GM12892 (cell line): ENCODE data around the gene IST1.

Experiments used
- POLR2A ChIP-seq: IDR thresholded peaks from 2 replicates; pipeline ENCODE4 v1.6.1; 2011; ENCODE audit warnings: low read depth, low read length, control low read depth
- POLR2AphosphoS5 ChIP-seq: IDR thresholded peaks from 2 replicates; pipeline ENCODE4 v1.6.1; 2011; ENCODE audit warnings: low read depth, low read length, control low read depth
- TAF1 ChIP-seq: IDR thresholded peaks from 2 replicates; pipeline ENCODE4 v1.6.1; 2011; ENCODE audit warnings: low read depth, mild to moderate bottlenecking, control low read depth, low read length, borderline replicate concordance

GRCh38 chr16:71865173-71865863 is 30.0 kb upstream of the IST1 start:
- TF ChIP-seq POLR2A = no peak
- TF ChIP-seq POLR2AphosphoS5 = no peak
- no peak for TF ChIP-seq TAF1
